HEK293T (cell line): ENCODE results near the gene EIF2B1.

ENCODE experiments used
- HDGF ChIP-seq: fragments of 450-650 bp; IDR thresholded peaks from 2 replicates; pipeline ENCODE4 v1.6.1; 2017; ENCODE audit warnings: antibody characterized with exemption, borderline replicate concordance
- SP1 ChIP-seq: fragments of 450-650 bp; IDR thresholded peaks from 2 replicates; pipeline ENCODE4 v1.6.1; 2017

- no peak for TF ChIP-seq HDGF
- no peak for TF ChIP-seq SP1
Observed at GRCh38 chr12:123617144-123617543, 16.3 kb downstream of the EIF2B1 start.
